H1 (cell line): ENCODE data around the gene MACIR. TPM values are rescaled to one million over a fixed set of nuclear protein-coding genes. Genes with fewer than 3 reads are reported as not detected.

ENCODE experiments used
- CTCF ChIA-PET: fragments of 300-600 bp; sonication (Branson Sonifier 250); formaldehyde crosslinking; loops from one replicate; lab custom pipeline; 2021; ENCODE audit not compliant: partially characterized antibody; lab: Charles Lee
- POLR2A ChIA-PET: fragments of 300-600 bp; sonication (Branson Sonifier 250); formaldehyde crosslinking; loops from one replicate; lab custom pipeline; 2021; ENCODE audit warnings: inconsistent platforms; ENCODE audit not compliant: partially characterized antibody; lab: Charles Lee
- DNase-seq, 2 experiments: peaks; one replicate each; pipeline versions ENCODE4 v3.0.0 to v3.0.0-alpha.2; 2010 to 2022; ENCODE audit warnings: low spot score in 2 of 2, low read depth in 1 of 2, mixed read lengths in 1 of 2
- FAIRE-seq: peaks from 2 replicates; lab custom pipeline; 2011; peaks lifted over from hg19 to GRCh38; lab: Jason Lieb, UNC
- H2AFZ ChIP-seq: 2 replicates; pipeline ENCODE4 v1.8.1; 2012; ENCODE audit warnings: low read length, inconsistent platforms
- H2AK5ac ChIP-seq: 2 replicates; pipeline ENCODE4 v1.6.1; 2013; ENCODE audit warnings: low read depth, low read length
- H2BK120ac ChIP-seq: replicated peaks from 2 replicates; pipeline ENCODE3; 2013; ENCODE audit warnings: low read depth, low read length, inconsistent platforms
- H2BK12ac ChIP-seq: 2 replicates; pipeline ENCODE4 v1.6.1; 2013; ENCODE audit warnings: low read depth, low read length
- H2BK15ac ChIP-seq: 2 replicates; pipeline ENCODE4 v1.6.1; 2013; ENCODE audit warnings: low read length
- H2BK20ac ChIP-seq: 2 replicates; pipeline ENCODE4 v1.6.1; 2013; ENCODE audit warnings: low read length
- H2BK5ac ChIP-seq: 2 replicates; pipeline ENCODE4 v1.6.1; 2013; ENCODE audit warnings: low read depth, low read length
- H3K14ac ChIP-seq: 2 replicates; pipeline ENCODE4 v1.6.1; 2013; ENCODE audit warnings: inconsistent platforms; ENCODE audit not compliant: insufficient read length
- H3K18ac ChIP-seq: 2 replicates; pipeline ENCODE4 v1.6.1; 2013; ENCODE audit warnings: low read length; ENCODE audit errors: extremely low read depth
- H3K23ac ChIP-seq: 2 replicates; pipeline ENCODE4 v1.6.1; 2013; ENCODE audit warnings: inconsistent platforms; ENCODE audit not compliant: insufficient read length
- H3K23me2 ChIP-seq: 2 replicates; pipeline ENCODE4 v1.6.1; 2013; ENCODE audit warnings: low read depth, low read length
- H3K27ac ChIP-seq: 2 replicates; pipeline ENCODE4 v1.6.1; 2011; ENCODE audit warnings: low read depth, low read length, inconsistent platforms
- H3K27me3 ChIP-seq, 4 experiments: replicated peaks in 1 of 4; 1 replicate in 1 of 4; 2 replicates in 3 of 4; pipeline versions ENCODE4 v1.6.1 to v1.8.1; 2011 to 2013; ENCODE audit warnings: low read length in 3 of 4, mild to moderate bottlenecking in 3 of 4, inconsistent platforms in 2 of 4, mixed read lengths in 2 of 4, moderate library complexity in 1 of 4; ENCODE audit not compliant: control insufficient read depth in 3 of 4, insufficient read depth in 3 of 4; ENCODE audit errors: extremely low read depth in 1 of 4
- H3K36me3 ChIP-seq, 4 experiments: 2 replicates each; pipeline versions ENCODE4 v1.6.1 to v1.8.1; 2011 to 2013; ENCODE audit warnings: mild to moderate bottlenecking in 4 of 4, low read length in 3 of 4, moderate library complexity in 2 of 4, control low read depth in 1 of 4, inconsistent platforms in 1 of 4; ENCODE audit not compliant: insufficient read depth in 4 of 4, control insufficient read depth in 2 of 4
- H3K4ac ChIP-seq: replicated peaks from 2 replicates; pipeline ENCODE3; 2013; ENCODE audit warnings: low read length, low read depth, mixed read lengths, inconsistent platforms; ENCODE audit not compliant: insufficient read length
- H3K4me1 ChIP-seq, 4 experiments: replicated peaks in 1 of 4; 1 replicate in 1 of 4; 2 replicates in 3 of 4; pipeline versions ENCODE4 v1.6.1 to v1.8.1; 2011 to 2013; ENCODE audit warnings: low read length in 3 of 4, inconsistent platforms in 2 of 4, mixed read lengths in 1 of 4; ENCODE audit not compliant: insufficient read depth in 4 of 4, control insufficient read depth in 3 of 4
- H3K4me2 ChIP-seq, 2 experiments: 2 replicates each; pipeline versions ENCODE4 v1.6.1 to v1.8.1; 2011 to 2013; ENCODE audit warnings: low read depth in 2 of 2, low read length in 2 of 2, control low read depth in 1 of 2, inconsistent platforms in 1 of 2, mild to moderate bottlenecking in 1 of 2; ENCODE audit not compliant: insufficient read depth in 1 of 2
- H3K4me3 ChIP-seq, 4 experiments: fragments of 200-600, 300-600 bp in 1 of 4; sonication (generic), shearing (Covaris generic), sonication (Bioruptor Twin) in 1 of 4; 2 replicates each; pipeline versions ENCODE4 v1.5.1 to v1.8.1; 2011 to 2016; ENCODE audit warnings: low read length in 4 of 4, low read depth in 3 of 4, control low read depth in 2 of 4, inconsistent platforms in 2 of 4, mild to moderate bottlenecking in 2 of 4, mixed read lengths in 1 of 4, moderate library complexity in 1 of 4; ENCODE audit not compliant: insufficient read depth in 2 of 4; ENCODE audit errors: extremely low read depth in 1 of 4
- H3K56ac ChIP-seq: replicated peaks from 2 replicates; pipeline ENCODE3; 2013; ENCODE audit warnings: low read depth, mild to moderate bottlenecking, mixed read lengths, low read length, inconsistent platforms; ENCODE audit not compliant: insufficient read length
- H3K79me1 ChIP-seq: 2 replicates; pipeline ENCODE4 v1.6.1; 2013; ENCODE audit warnings: low read depth, low read length, control low read depth
- H3K79me2 ChIP-seq, 2 experiments: 2 replicates each; pipeline versions ENCODE4 v1.6.1 to v1.8.1; 2012 to 2013; ENCODE audit warnings: low read length in 2 of 2, mild to moderate bottlenecking in 2 of 2, inconsistent platforms in 1 of 2; ENCODE audit not compliant: insufficient read depth in 2 of 2, control insufficient read depth in 1 of 2
- H3K9ac ChIP-seq, 4 experiments: replicated peaks in 1 of 4; 1 replicate in 1 of 4; 2 replicates in 3 of 4; pipeline versions ENCODE4 v1.6.1 to v1.8.1; 2011 to 2013; ENCODE audit warnings: low read depth in 3 of 4, low read length in 3 of 4, control low read depth in 2 of 4, mild to moderate bottlenecking in 2 of 4, moderate library complexity in 2 of 4, inconsistent platforms in 1 of 4; ENCODE audit errors: extremely low read depth in 1 of 4
- H3K9me3 ChIP-seq, 2 experiments: 2 replicates each; pipeline versions ENCODE4 v1.6.1 to v1.8.1; 2012 to 2013; ENCODE audit warnings: mild to moderate bottlenecking in 2 of 2, moderate library complexity in 2 of 2, control low read depth in 1 of 2, inconsistent platforms in 1 of 2, low read depth in 1 of 2, low read length in 1 of 2, mixed read lengths in 1 of 2; ENCODE audit not compliant: insufficient read depth in 2 of 2
- H4K20me1 ChIP-seq, 2 experiments: replicated peaks in 1 of 2; 2 replicates each; pipeline versions ENCODE3 to v1.8.1; 2011 to 2013; ENCODE audit warnings: inconsistent platforms in 2 of 2, low read length in 2 of 2, mild to moderate bottlenecking in 1 of 2; ENCODE audit not compliant: insufficient read depth in 2 of 2, control insufficient read depth in 1 of 2
- H4K5ac ChIP-seq: 2 replicates; pipeline ENCODE4 v1.6.1; 2013; ENCODE audit warnings: low read length, low read depth, mixed read lengths, inconsistent platforms; ENCODE audit not compliant: insufficient read length
- H4K8ac ChIP-seq: 2 replicates; pipeline ENCODE4 v1.8.0; 2013; ENCODE audit warnings: mild to moderate bottlenecking, moderate library complexity, low read length, inconsistent platforms; ENCODE audit not compliant: insufficient read depth; ENCODE audit errors: extremely low read depth
- H4K91ac ChIP-seq: replicated peaks from 2 replicates; pipeline ENCODE3; 2013; ENCODE audit warnings: low read length, mixed read lengths, inconsistent platforms; ENCODE audit not compliant: insufficient read length
- CBX5 ChIP-seq: fragments of 300-800, 300-1000 bp; sonication (generic); IDR thresholded peaks from 2 replicates; pipeline ENCODE4 v1.7.1; 2016; ENCODE audit warnings: antibody characterized with exemption, low read length, low read depth
- EZH2 ChIP-seq: fragments of 200-600 bp; sonication (generic); IDR thresholded peaks from 2 replicates; pipeline ENCODE4 v1.7.1; 2012; ENCODE audit warnings: low read depth, mild to moderate bottlenecking, moderate library complexity, low read length, inconsistent platforms; ENCODE audit not compliant: severe bottlenecking
- GABPA ChIP-seq: IDR thresholded peaks from 2 replicates; pipeline ENCODE4 v1.6.1; 2011; ENCODE audit warnings: mild to moderate bottlenecking, low read length, moderate library complexity, borderline replicate concordance; ENCODE audit not compliant: insufficient read depth
- KDM4A ChIP-seq: IDR thresholded peaks from one replicate; pipeline ENCODE4 v1.7.1; 2012; ENCODE audit warnings: low read depth, mild to moderate bottlenecking, moderate library complexity, low read length, inconsistent platforms; ENCODE audit not compliant: severe bottlenecking
- POU5F1 ChIP-seq: IDR thresholded peaks from 2 replicates; pipeline ENCODE4 v1.6.1; 2011; ENCODE audit warnings: low read depth, mild to moderate bottlenecking, low read length, moderate library complexity
- RAD21 ChIP-seq, 2 experiments: IDR thresholded peaks in 1 of 2; conservative IDR thresholded peaks in 1 of 2; 2 replicates each; pipeline ENCODE4 v1.6.1; 2011; ENCODE audit warnings: low read depth in 2 of 2, low read length in 2 of 2, improper control_type of control experiment in 1 of 2, inconsistent platforms in 1 of 2, mild to moderate bottlenecking in 1 of 2, moderate library complexity in 1 of 2
- RNF2 ChIP-seq: fragments of 200-900, 300-1000 bp; sonication (generic); IDR thresholded peaks from 2 replicates; pipeline ENCODE4 v1.7.1; 2016; ENCODE audit warnings: borderline replicate concordance, low read depth, mild to moderate bottlenecking, antibody characterized with exemption, low read length; ENCODE audit not compliant: poor library complexity, severe bottlenecking; ENCODE audit errors: missing control alignments
- SP2 ChIP-seq: IDR thresholded peaks from 2 replicates; pipeline ENCODE4 v1.6.1; 2012; ENCODE audit warnings: mild to moderate bottlenecking, low read length, inconsistent platforms
- SRF ChIP-seq: IDR thresholded peaks from 2 replicates; pipeline ENCODE4 v1.6.1; 2011; ENCODE audit warnings: mild to moderate bottlenecking, low read depth, low read length, moderate library complexity
- TAF1 ChIP-seq: IDR thresholded peaks from 2 replicates; pipeline ENCODE4 v1.6.1; 2011; ENCODE audit warnings: mild to moderate bottlenecking, low read depth, low read length
- WGBS, 2 experiments: shearing (Covaris generic) in 1 of 2; methylation state at CpG; one replicate each; pipeline versions ENCODE4 v1.1.6 to v1.1.7; 2013 to 2015; ENCODE audit warnings: low lambda C conversion rate in 2 of 2, mixed read lengths in 2 of 2, inconsistent platforms in 1 of 2, low coverage in 1 of 2, missing lambda C conversion rate in 1 of 2; ENCODE audit not compliant: insufficient replicate concordance in 2 of 2, insufficient coverage in 1 of 2, insufficient read length in 1 of 2; ENCODE audit errors: extremely low coverage in 1 of 2, missing lambda C conversion rate in 1 of 2; 5-methylcytosine and 5-hydroxymethylcytosine counted together
- polyA plus RNA-seq, 7 experiments: library from polyadenylated mRNA; depleted of rRNA in 3 of 7; stranded (reverse) in 5 of 7; unstranded in 2 of 7; fragments of >200 nt in 5 of 7; fragments of 200-250 nt in 2 of 7; gene quantifications; 1 replicate in 5 of 7; 2 replicates in 1 of 7; 4 replicates in 1 of 7; pipeline versions ENCODE4 v1.2.1 to v1.2.3, GENCODE V29; 2011 to 2013; ENCODE audit warnings: missing spikeins in 2 of 7, mixed read lengths in 2 of 7
- total RNA-seq: library from RNA; stranded (reverse); fragmentation: NEBNext Ultra II Directional; extraction: Animal tissue kit (Norgen Biotek cat#: 25700); gene quantifications from 2 replicates; pipeline ENCODE4 v1.2.1, GENCODE V29; 2021
- TF ChIP-seq, protein P1 (sequence below), 3 experiments: IDR thresholded peaks; 1 replicate in 2 of 3; 2 replicates in 1 of 3; pipeline versions ENCODE4 v1.5.1 to v1.6.1; 2011; ENCODE audit warnings: low read length in 3 of 3, mild to moderate bottlenecking in 3 of 3, inconsistent platforms in 2 of 3, low read depth in 1 of 3, moderate library complexity in 1 of 3; ENCODE audit not compliant: insufficient read depth in 1 of 3; ENCODE audit errors: control extremely low read depth in 1 of 3

MACIR gene
- total and polyA plus RNA-seq, 2 of the 8 experiments (the other 6 are each of a cell fraction or from before 2014, with no cell fraction given): 8.0 to 19.2 TPM

- no peaks in the 10 kb centered on the region for H3K79me1 ChIP-seq
- no peak overlapping the region for H4K8ac ChIP-seq
- no peaks in the 10 kb centered on the region; a peak in 1 of 7 replicates for H3K4me1 ChIP-seq
- DNase-seq (no peak), FAIRE-seq (no peak)
- no peak overlapping the region for H2AFZ ChIP-seq
- H4K91ac ChIP-seq: no peak overlapping the region
- H3K18ac ChIP-seq: no peak overlapping the region
- no peaks in the 10 kb centered on the region for H3K23me2 ChIP-seq
- H2AK5ac ChIP-seq: no peak overlapping the region
- no peak overlapping the region for H3K27ac ChIP-seq
- no peak overlapping the region for H3K56ac ChIP-seq
- no peaks in the 10 kb centered on the region for H3K27me3 ChIP-seq
- no peak overlapping the region for H3K4ac ChIP-seq
- no peak overlapping the region for H3K14ac ChIP-seq
- CTCF ChIA-PET: interaction anchor here (0.8 to 8.4 kb wide), 4 partner anchors 9 to 680 kb away, joined by 3 to 71 read pairs (median 3); no protein-coding TSS in a partner anchor
- 0 out of 2 replicates have a peak overlapping the region, but pooled peaks have one; percentile 21 for H2BK15ac ChIP-seq
- POLR2A ChIA-PET: no interaction called here
- no peak overlapping the region for H2BK5ac ChIP-seq
- no peak overlapping the region for H2BK20ac ChIP-seq
- H4K5ac ChIP-seq: no peak overlapping the region
- H2BK120ac ChIP-seq: no peak overlapping the region
- no peaks in the 10 kb centered on the region for H3K9me3 ChIP-seq
- no peaks in the 10 kb centered on the region for H3K36me3 ChIP-seq
- no peak overlapping the region for H3K9ac ChIP-seq
- H2BK12ac ChIP-seq: no peak overlapping the region
- H3K4me3 ChIP-seq: no peak overlapping the region
- WGBS, 2 experiments: 43% methylated on average over 2 of the region's 2 CpGs; no CpG with 5 or more reads in 1 of the 2 experiments
- no peak overlapping the region for H3K23ac ChIP-seq
- H4K20me1 ChIP-seq: no peaks in the 10 kb centered on the region
- H3K79me2 ChIP-seq: no peaks in the 10 kb centered on the region
- H3K4me2 ChIP-seq: no peak overlapping the region
- no peak for TF ChIP-seq RNF2
- TF ChIP-seq, protein P1, sequence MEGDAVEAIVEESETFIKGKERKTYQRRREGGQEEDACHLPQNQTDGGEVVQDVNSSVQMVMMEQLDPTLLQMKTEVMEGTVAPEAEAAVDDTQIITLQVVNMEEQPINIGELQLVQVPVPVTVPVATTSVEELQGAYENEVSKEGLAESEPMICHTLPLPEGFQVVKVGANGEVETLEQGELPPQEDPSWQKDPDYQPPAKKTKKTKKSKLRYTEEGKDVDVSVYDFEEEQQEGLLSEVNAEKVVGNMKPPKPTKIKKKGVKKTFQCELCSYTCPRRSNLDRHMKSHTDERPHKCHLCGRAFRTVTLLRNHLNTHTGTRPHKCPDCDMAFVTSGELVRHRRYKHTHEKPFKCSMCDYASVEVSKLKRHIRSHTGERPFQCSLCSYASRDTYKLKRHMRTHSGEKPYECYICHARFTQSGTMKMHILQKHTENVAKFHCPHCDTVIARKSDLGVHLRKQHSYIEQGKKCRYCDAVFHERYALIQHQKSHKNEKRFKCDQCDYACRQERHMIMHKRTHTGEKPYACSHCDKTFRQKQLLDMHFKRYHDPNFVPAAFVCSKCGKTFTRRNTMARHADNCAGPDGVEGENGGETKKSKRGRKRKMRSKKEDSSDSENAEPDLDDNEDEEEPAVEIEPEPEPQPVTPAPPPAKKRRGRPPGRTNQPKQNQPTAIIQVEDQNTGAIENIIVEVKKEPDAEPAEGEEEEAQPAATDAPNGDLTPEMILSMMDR (IDR thresholded peaks at IDR 0.05; ENCODE audit: control extremely low read depth in 1 of 3, insufficient read depth in 1 of 3, low read depth in 1 of 3, low read length in 3 of 3): no peak
- TF ChIP-seq CBX5: no peak
- TF ChIP-seq POU5F1: no peak
- TF ChIP-seq GABPA: no peak
- no peak for TF ChIP-seq SP2
- no peak for TF ChIP-seq EZH2
- no peak for TF ChIP-seq SRF
- TF ChIP-seq RAD21 (IDR thresholded peaks at IDR 0.05 in 1 of 2, conservative IDR thresholded peaks at IDR 0.05 in 1 of 2; ENCODE audit: low read depth in 2 of 2, low read length in 2 of 2): no peak
- TF ChIP-seq TAF1: no peak
- TF ChIP-seq KDM4A: no peak
These were observed 42.4 kb upstream of the MACIR start for GRCh38 chr5:103216137-103216536.
